Tibial nerve (tissue), 4 donors: ENCODE measurements around the gene OR10G2.

Experiments used
- EP300 ChIP-seq, 2 donors: sonication (generic); formaldehyde crosslinking; IDR thresholded peaks; one replicate each; pipeline ENCODE4 v1.6.1; 2017; ENCODE audit warnings: antibody characterized with exemption in 2 of 2, mild to moderate bottlenecking in 1 of 2
- POLR2A ChIP-seq, 2 donors: fragments of 450-650 bp; IDR thresholded peaks; one replicate each; pipeline ENCODE4 v1.6.1; 2017; ENCODE audit warnings: antibody characterized with exemption in 2 of 2, mild to moderate bottlenecking in 2 of 2, moderate library complexity in 2 of 2
- TF ChIP-seq, protein P1 (sequence below), 5 experiments: fragments of 200-600 bp in 3 of 5; fragments of 450-650 bp in 2 of 5; sonication (generic) in 3 of 5; IDR thresholded peaks; one replicate each; pipeline ENCODE4 v1.5.1; 2016 to 2019; ENCODE audit warnings: antibody characterized with exemption in 5 of 5, mild to moderate bottlenecking in 3 of 5, moderate library complexity in 2 of 5

DNA sequence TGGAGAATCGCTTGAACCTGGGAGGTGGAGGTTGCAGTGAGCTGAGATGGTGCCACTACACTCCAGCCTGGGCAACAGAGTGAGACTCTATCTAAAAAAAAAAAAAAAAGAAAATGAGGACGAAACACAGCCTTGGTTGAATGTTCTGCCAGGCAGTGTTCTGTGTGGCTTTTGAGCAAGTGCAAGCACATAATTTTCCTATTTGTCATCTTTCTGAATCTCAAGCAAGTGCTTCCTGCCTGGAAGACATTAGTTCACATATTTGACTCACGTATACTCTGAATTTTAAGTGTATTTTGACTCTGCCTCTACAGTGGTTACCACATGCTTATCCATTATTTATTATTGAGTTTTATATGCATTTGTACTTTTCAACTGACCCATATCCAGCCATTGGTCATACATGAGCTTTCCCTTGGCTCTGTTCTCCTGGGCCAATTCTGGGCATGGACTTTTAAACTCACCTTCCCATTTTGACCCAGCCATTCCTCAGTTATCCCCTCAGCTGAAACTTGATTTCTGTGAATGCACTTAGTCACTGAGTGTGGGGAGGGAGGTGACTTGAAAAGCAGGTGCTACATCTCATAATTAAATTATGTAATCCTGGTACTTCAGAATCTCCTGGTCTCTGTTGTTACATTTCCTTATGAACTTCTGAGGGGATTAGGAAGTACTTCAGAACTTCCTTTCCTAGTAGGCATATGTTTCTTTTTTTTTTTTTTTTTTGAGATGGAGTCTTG is 8.1 kb downstream of the OR10G2 start:
- TF ChIP-seq, protein P1, sequence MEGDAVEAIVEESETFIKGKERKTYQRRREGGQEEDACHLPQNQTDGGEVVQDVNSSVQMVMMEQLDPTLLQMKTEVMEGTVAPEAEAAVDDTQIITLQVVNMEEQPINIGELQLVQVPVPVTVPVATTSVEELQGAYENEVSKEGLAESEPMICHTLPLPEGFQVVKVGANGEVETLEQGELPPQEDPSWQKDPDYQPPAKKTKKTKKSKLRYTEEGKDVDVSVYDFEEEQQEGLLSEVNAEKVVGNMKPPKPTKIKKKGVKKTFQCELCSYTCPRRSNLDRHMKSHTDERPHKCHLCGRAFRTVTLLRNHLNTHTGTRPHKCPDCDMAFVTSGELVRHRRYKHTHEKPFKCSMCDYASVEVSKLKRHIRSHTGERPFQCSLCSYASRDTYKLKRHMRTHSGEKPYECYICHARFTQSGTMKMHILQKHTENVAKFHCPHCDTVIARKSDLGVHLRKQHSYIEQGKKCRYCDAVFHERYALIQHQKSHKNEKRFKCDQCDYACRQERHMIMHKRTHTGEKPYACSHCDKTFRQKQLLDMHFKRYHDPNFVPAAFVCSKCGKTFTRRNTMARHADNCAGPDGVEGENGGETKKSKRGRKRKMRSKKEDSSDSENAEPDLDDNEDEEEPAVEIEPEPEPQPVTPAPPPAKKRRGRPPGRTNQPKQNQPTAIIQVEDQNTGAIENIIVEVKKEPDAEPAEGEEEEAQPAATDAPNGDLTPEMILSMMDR (IDR thresholded peaks at IDR 0.05), result no peak
- TF ChIP-seq POLR2A (IDR thresholded peaks at IDR 0.05), result no peak
- TF ChIP-seq EP300 (IDR thresholded peaks at IDR 0.05), result no peak
